Germinal center (tissue), 1 donor: ENCODE data around the gene CNN1.
"Not testable (repeated sequence)": the region's sequence is repeated elsewhere in the genome, so short reads cannot be mapped to it uniquely, and the experiment has no call there.

Experiments
- DNase-seq: peaks from one replicate; pipeline ENCODE4 v3.0.0; 2012; ENCODE audit warnings: mixed read lengths, low spot score

Gene CNN1

DNA sequence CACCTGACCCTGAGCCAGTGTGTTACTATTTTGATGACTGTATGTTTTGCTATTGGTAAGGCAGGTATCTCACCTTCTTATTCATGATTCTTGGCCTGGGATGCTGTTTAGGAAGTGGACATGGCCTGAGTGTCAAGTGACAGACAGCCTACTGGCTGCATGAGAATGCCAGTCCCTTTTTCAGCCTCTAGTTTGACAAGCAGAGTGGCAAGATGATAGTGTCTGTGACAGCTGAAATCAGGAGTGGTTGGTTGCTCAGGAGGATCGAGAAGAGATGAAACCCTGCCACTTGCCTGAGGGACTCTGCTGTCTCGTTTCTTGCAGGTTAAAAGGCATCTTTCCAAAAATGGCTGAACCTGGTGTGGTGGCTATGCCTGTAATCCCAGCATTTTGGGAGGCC, 27.5 kb downstream of the CNN1 start:
- DNase-seq, result no peak

DNA sequence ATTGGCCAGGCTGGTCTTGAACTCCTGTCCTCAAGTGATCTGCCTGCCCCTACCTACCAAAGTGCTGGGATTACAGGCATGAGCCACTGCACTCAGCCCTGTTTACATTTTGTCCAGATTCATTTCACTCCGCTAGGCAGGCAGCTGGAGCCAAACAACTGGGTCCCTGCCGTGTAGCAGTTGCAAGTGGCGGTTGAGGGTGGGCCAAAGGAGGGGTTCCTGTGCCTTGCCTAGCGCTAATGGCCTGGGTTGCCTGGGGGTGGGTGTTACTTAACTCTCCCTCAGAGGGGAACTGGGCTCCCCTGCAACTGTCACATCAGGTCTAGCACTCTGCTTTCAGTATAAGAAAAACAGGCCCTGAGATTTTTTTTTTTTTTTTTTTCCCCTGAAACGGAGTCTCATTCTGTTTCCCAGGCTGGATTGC, 31.4 kb downstream of the CNN1 start:
- DNase-seq, result no peak

DNA sequence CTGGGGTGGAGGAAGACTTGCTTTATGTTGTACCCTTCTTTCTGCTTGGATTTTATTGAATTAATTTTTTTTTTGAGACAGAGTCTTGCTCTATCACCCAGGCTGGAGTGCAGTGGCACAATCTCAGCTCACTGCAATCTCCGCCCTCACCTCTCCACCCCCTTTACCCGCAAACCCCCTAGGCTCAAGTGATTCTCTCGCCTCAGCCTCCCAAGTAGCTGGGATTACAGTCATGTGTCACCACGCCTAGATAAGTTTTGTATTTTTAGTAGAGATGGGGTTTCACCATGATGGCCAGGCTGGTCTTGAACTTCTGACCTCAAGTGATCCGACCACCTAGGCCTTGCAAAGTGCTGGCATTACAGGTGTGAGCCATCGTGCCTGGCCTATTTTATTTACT, 34.7 kb downstream of the CNN1 start:
- not testable (repeated sequence) for DNase-seq

DNA sequence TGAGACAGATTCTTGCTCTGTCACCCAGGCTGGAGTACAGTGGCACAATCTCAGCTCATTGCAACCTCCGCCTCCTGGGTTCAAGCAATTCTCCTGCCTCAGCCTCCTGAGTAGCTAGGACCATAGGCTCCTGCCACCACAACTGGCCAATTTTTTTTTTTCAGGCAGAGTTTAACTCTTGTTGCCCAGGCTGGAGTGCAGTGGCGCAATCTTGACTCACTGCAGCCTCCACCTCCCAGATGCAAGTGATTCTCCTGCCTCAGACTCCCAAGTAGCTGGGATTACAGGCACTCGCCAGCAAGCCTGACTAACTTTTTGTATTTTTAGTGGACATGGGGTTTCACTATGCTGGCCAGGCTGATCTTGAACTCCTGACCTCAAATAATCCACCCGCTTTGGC, 35.1 kb downstream of the CNN1 start:
- not testable (repeated sequence) for DNase-seq

DNA sequence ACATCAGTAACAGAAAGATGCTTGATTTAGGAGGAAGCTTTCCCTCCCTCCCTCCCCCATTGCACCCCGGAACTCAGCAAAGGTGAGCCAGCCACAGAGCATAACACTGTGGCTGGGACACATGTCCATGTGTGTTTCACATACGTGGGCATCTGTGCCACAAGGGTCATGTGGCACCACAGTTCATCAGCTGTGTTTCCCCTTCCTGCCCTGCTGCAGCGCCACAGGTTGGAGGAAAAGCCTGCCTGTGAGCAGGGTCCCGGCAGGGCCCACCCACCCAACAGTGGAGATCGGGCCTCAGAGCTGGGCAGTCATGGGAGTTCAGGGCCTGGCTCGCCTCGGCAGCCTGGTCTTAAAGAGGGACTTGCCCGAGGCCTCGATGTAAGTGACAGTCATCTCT, 36.0 kb downstream of the CNN1 start:
- no peak for DNase-seq

DNA sequence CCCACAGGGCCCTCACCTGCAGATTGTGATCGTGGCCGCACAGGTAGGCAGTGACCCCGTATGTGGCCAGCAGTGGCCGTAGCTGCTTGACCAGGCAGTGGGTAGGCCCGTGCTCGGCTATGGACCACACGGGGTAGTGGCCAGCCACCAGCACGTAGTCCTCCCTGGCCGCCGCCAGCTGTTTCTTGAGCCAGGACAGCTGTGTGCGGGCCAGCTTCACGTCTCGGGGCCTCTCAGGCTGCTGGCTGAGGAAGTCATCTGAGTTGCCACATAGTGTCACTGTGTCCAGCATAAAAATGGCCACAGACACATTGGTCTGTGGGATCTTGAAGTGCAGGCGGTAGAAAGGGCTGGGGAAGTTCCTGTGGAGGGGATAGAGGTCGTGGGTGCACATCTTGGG, 37.6 kb downstream of the CNN1 start:
- DNase-seq, result no peak

DNA sequence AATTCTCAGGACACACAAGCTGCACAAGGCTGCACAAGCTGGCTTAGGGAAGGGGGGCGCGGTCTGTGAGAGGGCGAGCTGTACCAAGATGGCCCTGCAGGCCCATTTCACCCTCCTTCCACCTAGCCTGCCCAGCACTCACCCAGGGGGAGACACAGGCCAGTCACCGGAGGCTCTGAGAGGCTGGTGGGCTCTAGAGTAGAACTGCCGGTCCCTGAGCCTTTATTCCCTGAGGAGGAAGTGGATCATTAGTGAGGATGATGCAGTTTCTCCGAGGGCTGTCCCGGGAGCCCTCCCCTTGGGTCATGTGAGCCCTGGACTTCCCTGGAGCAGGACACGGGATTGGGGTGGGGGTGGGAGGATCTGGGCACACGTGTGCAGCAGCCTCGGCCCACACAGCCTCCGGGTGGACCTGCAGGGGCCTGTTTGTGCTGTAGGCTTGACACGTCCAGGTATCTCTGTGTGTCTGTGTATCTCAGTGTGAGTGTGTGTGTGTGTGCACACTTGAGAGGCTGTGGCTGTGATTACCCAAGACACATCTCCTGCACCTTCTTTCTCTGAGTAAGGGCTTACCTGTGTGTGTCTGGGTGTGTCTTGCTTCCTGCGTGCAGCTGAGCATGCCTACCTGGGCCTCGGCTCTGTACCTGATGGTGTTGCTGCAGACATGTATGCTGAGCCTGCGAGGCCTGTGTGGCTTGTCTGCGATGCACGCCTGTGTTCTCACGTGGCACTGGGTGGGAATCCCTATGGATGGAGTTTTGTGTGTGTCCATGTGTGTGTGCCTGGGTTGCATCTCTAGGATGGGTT, 39.0 kb downstream of the CNN1 start, which contains the start of gene ACP5:
Gene ACP5 (minus strand): TSS at position 195 of the 807 bp plus-strand sequence. CDS start 328 bp downstream, outside the sequence.
- DNase-seq, result no peak

DNA sequence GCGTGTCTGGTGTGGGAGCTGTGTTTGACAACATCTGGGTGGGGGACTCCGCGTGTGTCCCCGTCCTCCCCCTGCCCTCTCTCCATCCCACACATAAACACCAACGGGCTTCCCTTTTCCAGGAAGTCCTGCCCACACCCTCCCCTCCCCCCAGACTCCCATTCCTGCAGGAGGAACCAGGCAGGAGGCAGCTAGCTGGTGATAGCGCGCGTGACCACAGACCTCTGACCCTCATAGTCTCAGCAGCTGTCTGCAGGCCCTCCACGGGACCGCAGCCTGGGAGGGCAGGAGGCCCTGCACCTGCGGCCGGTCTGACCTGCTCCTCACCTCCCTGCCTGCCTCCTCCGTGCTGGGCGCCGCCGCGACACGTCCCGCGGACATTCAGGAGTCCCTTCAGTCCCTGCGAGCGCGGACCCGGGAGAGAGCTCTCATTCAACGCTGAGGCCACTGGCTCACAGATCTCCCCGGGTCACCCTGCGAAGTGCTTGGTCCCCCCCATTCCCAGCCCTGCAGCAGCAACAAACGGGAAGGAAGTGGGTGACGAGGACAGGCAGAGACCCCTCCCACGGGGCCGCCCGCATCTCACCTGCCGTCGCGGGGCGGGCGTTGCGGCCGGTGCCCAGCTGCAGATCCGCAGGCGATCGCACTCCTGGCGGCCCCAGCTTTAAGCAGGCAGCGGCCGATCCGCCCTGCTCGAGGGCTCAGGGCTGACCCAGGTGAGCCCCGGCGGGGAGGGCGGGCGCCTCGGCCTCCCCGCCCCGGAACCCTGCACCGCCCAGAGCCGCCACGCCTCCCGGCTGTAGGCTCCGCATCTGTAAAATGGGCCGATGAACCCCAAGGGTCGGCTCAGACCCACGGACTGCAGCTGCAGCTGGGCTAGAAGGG, 39.8 kb downstream of the CNN1 start:
- DNase-seq, result peak; percentile 60

DNA sequence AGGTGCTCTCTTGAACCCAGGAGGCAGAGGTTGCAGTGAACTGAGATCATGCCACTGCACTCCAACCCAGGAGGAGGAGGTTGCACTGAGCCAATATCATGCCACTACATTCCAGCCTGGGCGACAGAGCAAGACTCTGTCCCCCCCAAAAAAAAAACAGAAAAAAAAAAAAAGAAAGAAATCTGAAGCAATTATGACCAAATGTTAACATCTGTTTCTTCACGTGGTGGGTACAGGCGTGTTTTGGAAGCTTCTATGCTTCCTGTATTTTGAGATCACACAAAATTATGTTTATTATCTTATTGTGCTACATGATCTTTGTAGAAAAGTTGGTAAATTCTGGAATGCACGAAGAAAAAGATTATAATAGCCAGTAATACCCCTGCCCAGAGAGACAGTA, 41.5 kb downstream of the CNN1 start:
- no peak for DNase-seq

DNA sequence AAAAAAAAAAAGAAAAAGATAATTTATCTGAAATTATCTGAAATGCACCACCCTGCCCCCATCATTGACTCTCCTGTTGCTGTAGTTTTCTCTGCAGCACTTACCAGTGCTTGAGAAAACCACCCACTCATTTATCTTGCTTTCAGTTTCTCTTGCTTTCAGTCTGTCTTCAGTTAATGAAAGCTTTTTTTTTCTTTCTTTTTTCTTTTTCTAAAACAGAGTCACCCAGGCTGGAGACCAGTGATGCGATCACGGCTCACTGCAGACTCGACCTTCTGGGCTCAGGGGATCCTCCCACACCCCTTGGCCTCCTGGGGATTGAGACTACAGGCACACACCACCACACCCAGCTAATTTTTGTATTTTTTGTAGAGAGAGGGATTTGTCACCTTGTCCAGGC, 43.1 kb downstream of the CNN1 start:
- peak; percentile 68 for DNase-seq

DNA sequence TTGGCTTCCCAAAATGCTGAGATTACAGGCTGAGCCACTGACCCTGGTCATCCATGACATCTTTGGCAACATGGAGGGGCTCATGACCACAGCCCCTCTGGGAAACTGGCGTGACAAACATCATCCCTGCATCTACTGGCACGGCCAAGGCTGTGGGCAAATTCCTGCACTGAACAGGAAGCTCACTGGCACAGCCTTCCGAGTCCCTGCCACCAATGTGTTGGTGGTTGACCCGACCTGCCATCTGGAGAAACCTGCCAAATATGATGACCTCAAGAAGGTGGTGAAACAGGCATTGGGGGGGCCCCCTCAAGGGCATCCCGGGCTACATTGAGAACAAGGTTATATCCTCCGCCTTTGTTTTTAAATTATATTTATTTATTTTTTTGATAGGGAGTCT, 47.7 kb downstream of the CNN1 start:
- DNase-seq, result no peak

DNA sequence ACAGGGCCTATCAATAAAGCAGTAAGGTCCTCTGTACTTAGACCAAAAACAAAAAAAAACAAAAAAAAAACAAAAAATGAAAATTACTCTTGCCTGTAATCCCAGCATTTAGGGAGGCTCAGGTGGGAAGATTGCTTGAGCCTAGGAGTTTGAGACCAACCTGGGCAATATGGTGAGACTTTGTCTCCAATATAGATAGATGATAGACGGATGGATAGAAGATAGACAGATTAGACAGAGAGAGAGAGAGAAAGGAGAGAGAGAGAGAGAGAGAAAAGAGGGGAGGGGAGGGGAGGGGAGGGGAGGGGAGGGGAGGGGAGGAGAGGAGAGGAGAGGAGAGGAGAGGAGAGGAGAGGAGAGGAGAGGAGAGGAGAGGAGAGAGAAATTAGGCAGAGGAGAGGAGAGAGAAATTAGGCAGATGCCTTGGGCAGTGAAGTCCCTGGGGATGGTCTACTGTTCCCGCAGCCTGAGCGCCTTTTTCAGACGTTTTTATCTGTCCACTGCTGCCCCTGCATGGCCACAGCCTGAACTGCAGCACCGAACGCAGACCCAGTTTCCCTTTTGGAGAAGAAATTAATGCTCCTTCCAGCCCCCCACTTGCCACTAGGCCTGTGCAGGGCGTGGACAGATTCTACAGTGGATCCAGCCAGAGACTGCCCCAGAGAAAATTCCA, 48.8 kb downstream of the CNN1 start:
- DNase-seq, result peak; percentile 84

DNA sequence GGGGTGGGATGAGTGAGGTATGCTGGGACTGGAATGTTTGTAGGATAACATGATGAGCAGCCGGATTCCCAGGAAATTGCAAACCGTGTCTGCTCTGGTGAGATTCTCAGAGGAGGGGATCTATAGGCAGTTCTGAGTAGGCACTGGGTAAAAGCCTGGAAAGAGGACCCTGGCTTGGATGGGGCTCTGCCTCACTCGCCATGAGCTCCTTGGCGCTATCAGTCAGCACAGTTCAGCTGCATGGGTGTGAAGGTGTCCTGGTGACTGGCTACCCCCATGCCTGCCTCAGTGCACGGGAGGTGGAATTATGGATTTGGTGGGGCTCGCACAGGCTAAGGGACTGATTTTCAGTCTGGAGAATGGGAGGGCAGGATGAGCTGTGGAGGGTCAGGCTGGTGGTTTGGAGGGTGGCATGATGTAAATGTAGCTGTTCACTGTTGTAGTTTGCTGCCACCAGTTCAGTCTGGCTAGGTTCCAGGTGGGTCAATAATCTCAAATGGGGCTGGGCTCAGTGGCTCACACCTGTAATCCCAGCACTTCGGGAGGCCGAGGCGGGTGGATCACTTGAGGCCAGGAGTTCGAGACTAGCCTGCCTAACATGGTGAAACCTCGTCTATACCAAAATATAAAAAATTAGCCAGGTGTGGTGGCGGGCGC, 49.5 kb downstream of the CNN1 start:
- no peak for DNase-seq

DNA sequence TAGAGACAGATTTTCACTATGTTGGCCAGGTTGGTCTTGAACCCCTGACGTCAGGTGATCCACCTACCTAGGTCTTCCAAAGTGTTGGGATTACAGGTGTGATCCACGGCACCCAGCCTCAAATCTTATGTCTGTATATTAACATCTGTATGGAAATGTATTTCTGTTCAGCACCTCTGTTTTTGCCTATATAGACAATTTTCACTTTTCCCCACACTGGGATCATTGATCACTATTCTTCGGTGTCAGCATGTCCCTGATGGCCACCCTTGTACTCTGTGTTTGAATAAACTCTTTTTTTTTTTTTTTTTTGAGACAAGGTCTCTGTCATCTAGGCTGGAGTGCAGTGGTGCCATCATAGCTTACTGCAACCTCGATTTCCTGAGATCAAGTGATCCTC, 55.4 kb downstream of the CNN1 start:
- no peak for DNase-seq

DNA sequence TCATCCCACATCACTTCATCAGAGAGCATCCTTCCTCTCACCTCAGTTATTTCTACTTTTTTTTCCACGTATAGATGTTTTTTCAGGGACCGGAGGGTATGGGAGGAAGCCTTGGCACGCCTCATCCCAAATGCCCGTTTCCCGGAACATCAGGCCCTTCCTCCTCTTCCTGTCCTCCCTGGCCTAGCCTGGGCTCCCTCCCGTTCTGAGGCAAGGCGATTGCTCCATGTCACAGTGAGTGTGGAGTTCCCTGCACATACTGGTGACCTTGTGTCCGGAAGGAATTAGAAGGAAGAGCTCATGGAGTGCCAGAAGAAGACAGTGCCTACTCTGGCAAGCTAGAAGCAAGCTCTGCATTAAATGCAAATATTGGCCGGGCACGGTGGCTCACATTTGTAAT, 57.5 kb downstream of the CNN1 start:
- no peak for DNase-seq

DNA sequence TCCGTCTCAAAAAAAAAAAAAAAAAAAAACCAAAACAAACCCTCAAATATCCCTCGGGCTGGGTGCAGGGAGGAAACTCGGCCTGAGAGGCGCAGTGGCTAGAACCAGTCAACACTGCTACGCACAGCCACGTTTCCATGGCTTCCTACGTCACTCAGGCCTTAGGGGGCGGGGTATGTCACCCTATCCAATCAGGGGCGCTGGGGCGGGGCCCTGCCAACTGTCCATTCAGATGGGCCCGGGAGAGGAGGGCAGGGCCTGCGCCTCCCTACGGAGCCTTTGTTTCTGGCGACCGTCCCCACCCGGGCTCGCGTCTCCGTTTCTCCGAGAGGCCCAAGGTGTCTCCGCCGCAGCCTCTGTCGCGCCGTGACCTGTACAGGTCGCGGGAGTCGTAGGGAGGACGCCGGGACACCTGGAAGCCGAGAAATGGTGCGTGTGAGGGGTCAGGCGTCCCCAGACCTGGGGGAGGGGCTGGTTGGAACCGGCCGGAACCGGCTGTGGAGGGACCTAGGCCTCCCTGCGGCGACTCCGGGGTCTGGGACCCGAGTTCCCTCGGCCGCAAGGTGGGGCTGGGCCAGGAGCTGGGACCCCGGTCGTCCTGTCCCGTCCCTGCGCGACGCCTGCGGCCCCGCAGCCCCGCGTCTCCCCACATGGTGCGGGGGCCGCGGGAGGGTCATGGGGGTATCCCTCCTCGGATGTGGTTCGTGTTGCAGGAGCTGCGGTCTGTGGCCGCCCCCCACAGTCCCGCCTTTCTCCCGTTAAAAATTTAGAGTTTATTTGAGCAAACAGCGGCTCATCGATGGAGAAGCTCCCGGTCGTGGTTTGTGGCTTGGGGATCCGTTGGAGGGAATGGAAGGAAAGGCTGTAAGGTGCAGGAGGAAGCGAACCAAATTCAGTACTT, 58.8 kb downstream of the CNN1 start, which contains the start of gene ZNF627:
Gene ZNF627 (plus strand): TSS at position 282 of the 901 bp plus-strand sequence. CDS start 145 bp downstream, at position 427.
- DNase-seq, result peak; percentile 98

DNA sequence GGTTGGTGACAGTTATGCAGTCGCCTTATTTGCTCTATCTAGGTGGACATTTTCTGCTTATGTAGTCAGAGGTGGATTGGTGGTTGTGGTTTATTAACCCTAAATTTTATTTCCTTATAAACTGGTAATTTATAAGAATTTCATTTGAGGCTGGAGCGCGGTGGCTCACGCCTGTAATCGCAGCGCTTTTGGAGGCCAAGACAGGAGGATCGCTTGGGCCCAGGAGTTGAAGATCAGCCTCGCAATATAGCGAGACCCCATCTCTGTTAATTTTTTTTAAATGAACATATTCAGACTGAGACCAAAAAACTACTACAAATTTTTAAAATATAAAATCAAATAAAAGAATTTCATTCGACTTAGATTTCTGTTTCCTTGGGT, 59.4 kb downstream of the CNN1 start:
- no peak for DNase-seq

DNA sequence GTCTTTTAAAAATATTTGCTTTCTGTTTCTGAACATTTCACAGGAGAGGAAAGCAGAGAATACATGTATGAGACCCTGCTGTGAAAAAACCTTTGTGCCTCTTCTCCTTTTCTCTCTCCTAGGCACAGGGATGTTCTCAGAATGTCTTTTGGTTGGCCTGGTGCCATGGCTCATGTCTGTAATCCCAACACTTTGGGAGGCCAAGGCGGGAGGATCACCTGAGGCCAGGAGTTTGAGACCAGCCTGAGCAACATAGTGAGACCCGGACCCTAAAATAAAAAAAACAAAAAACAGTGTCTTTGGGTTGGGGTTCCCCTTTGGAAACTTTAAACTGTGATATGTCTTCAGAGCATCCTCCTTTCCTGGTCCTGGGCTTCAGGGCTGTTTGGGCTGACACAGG, 60.1 kb downstream of the CNN1 start:
- no peak for DNase-seq

DNA sequence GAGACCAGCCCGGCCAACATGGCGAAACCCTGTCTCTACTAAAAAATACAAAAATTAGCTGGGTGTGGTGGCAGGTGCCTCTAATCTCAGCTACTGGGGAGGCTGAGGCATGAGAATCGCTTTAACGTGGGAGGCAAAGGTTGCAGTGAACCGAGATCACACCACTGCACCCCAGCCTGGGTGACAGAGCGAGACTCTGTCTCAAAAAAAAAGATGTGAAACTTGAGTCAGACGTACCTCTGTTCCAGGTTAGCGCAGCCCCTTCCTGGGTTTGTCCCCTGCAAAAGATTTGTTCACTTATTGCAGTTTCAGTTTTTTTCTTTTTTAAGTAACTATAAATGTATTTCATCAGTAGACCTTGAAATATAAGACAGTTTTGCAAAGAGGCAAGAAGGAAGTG, 61.1 kb downstream of the CNN1 start:
- DNase-seq, result not testable (repeated sequence)
